ENCODE results near the gene TEX22.

TEX22 gene

DNA sequence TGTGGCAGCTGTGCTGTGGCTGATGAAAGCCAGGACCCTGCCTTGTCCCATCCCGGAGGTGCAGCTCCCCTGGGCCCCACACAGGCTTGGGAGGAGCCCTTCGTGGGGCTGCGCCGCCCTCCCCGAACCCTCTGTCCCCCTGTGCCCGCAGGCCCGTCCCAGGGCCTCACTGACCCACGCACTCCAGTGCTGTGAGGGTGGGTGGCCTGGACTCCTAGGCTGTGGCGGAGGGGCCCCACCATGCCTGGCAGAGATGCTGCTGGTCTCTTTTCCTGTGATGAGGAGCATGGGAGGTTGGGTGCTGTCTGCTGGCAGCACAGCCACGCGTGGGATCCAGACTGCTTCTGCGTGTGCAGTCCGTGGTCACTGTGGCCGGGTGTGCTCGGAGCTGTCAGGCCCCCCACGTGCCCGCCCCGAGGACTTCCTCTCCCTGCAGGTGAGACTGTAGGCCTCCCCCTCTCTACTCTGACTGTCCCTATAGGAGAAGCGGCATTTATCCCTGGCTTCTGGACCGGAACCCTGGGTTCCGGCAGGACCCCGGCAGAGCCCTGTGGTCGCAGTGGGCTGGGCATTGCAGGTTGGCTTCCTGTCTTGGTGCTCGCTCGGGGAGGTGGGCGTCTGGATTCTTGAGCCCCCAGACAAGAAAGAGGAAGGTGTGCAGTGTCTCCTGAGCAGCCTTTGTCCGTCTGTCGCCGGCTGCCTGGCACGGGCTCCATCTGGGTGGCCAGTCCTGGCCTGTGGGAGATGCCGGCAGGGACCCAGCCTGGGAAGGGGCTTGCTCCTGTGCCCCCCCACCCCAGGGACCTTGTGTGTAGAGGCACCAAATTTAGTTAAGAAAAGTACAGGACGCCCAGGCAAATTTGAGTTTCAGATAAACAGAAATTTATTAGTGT, 23.6 kb downstream of the TEX22 start:
- no peak for DNase-seq

DNA sequence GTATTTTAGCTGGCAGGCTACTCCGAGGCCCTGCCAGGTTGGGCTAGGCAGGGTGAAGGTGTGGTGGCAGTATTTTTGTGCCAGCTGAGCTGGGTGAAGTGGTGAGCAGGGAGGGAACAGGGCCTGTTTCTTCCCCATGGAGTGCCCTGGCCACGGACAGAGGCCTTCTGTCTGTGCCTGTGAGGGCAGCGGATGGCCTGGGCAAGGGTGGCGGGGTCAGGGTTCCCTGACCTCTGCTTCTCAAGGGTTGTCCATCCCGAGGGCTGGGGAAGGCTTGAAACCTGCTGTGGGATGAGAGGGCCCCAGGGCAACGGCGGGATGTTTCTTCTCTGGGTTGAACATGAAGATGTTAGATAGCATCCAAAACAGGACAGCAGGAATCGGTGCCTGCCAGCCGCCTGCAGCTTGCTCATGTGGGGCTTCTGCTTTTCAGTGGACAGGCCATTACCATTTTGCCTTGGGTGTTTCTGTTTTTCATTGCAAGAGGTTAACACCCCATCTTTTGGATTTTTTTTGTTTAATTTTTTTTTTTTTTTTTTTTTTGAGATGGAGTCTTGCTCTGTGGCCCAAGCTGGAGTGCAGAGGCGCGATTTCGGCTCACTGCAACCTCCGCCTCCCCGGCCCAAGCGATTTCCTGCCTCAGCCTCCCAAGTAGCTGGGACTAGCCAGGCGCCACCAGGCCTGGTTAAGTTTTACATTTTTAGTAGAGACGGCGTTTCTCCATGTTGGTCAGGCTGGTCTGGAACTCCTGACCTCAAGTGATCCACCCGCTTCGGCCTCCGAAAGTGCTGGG, 24.6 kb downstream of the TEX22 start:
- DNase-seq: no peak

DNA sequence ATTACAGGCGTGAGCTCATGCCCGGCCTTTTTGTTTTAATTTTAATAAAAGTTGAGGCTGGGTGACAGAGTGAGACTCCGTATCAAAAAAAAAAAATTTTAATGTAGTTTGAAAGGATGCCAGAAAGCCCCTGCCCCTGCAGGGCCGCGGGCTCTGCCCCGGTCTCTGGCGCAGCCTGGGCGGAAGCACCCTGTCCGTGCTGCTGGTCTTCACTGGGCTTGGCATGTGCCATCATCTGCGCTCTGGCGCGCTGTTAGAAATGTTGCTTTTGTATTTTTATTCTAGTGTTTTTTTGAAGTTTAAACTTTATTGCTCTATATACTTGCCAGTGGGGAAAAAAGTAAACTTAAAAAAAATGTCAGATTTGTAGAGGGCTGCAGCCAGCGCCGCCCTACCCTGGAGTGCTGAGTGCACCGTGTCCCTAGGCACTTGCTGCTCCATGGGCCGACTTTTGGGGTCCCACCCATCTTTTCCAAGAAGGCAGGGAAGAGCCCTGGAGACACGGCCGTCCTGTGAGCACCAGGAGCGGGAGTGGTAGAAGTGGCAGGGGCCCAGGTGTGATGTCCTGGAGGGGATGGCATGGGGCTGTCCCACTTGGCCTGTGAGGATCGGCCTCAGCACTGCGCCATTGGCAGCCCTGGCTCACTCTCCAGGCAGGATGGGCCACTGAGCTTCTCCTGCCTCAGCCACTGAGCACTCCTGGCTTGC, 25.3 kb downstream of the TEX22 start:
- DNase-seq: no peak

DNA sequence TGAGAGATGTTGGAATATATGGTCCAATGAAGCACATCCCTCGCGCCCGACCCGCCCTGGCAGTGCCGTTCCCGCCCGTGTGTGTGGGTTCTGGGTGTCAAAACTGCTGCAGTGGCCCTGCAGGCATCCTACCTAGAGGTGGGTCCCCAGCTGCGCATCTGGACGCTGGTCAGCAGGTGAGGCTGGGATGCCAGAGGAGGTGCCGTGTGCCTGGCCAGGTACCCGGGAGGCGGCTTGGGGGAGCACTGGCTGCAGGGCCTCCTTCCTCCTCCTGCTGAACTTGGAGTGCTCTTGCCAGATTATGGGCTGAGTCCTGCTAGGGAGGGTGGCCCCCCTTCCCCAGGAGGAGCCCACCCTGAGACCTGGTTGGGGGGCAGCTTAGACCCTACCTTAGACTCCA, 26.5 kb downstream of the TEX22 start:
- no peak for DNase-seq

DNA sequence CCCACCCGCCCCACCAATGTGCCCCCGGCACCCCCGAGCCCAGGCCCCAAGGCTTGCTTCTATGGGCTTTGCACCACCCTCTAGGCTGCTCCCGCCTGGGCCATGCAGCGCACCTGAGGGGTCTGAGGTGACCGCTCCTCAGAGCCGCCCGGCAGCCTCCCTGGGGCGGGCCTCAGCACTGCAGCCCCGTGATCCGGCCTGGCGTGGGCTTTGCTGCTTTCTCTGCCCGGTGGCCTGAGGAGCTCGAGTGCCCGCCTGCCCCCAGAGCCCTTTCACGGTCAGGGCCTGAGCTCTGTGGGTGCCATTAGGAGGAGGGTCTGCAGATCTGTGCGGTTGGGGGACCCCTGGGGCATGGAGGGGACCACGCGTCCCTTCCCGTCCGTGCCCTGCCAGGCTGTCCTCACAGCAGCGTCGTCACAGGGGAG, 27.5 kb downstream of the TEX22 start:
- no peak for DNase-seq

DNA sequence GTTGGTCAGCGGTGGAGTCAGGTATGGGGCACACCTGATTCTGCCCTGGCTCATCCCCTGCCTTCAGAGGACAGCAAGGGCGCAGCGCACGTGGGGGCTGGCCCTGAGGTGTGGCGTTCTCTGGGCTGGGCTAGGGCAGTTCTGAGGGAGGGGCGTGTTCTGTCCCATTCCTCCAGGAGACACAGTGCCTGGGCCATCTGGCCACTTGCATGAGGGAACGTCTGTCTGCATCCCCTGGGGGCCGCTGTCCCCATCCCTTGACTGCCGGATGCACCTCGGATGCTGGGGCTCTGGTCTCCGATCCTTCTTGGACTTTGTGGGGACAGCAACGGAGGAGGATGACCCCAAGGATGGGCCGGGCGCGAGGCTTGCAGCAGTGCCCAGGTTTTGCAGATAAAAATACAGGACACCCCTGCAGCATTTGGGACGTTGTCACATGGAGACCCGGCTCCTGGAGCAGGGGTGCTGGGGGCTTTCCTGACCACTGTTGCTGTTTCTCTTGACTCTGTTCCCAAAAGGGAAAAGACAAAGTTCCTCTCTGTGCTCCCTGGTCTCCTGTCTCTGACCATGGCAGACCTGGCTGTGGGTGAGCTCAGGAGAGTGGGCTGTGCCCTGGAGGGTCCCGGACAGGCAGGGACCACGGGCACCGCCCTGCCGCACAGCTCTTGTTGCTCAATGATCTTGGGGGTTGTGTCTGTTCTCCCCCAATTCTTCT, 28.2 kb downstream of the TEX22 start:
- DNase-seq: no peak

DNA sequence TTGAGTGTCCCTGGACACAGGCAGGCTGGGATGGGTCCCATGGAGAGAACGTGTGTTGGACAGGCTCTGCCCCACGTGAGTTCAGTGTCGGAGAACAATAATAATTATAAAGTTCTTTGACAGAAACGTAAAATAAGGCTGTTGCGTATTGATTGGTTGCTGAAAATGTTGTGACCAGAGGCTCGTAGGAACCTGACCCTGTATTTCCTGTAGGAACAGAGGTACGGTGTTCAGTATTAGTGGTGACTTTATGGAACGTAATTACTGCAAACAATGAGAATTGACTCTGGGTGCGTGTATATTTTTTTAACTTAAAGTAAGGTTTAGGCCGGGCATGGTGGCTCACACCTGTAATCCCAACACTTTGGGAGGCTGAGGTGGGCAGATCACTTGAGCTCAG, 29.1 kb downstream of the TEX22 start:
- DNase-seq: no peak

DNA sequence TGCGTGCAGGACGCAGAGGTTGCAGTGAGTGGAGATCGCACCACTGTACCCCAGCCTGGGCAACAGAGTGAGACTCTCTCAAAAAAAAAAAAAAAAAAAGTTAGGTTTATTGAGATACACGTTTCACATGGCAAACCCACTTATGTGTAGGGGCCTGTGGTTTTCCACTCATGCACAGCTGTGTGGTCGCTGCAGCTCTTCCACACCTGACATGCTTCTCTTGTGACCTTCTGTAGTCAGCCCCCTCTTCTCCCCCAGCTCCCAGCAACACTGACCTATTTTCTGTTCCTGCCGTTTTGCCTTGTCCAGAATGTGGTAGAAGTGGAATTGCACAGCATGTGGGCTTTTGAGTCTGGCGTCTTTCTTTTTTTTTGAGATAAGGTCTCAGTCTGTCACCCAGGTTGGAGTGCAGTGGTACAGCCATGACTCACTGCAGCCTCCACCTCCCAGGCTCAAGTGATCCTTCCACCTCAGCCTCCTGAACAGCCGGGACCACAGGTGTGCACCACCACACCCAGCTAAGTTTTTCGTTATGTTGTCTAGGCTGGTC, 29.7 kb downstream of the TEX22 start:
- no peak for DNase-seq

DNA sequence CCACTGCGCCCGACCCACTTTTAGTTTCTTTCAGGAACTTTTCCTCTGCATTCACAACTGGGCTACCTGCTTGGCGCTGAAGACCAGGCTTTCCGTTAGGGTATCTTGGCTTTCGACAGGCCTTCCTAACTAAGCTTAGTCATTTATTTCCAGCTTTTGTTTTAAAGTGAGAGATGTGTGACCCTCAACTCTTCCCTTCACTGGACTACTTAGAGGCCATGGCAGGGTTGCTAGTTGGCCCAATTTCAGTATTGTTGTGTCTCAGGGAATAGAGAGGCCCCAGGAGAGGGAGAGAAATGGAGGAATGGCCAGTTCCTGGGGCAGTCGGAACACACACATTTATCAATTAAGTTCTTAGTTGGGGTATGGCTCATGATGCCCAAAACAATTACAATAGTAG, 31.7 kb downstream of the TEX22 start:
- no peak for DNase-seq

DNA sequence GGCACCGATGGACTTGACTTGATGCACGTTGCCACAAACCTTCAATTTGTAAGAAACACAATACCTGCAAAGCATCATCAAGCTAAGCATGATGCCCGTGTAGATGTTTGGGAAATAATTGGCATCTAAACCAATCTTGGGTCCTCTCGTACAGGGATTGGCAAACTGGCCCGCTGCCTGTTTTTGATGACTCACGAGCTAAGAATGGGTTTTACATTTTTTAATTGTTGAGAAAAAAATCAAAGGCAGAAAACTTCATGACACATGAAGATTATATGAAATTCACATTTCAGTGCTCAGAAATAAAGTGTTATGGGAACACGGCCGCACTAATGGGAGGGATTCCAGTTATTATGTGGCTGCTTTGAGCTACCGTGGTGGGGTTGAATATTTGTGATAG, 32.2 kb downstream of the TEX22 start:
- peak; percentile 81 for DNase-seq

DNA sequence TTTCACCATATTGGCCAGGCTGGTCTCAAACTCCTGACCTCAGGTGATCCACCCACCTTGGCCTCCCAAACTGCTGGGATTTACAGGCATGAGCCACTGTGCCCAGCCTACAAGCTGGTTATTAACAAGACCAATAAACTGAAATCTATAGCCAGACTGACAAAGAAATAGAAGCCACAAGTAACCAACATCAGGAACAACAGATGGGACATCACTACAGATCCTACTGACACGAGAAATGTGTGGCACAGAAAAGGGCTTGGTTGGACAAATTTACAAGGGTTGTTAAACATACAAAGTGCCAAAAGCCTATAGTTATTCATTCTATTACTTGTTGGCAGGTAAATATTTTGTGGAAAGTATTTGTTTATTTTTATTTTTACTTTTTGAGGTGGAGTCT, 32.9 kb downstream of the TEX22 start:
- no peak for DNase-seq

DNA sequence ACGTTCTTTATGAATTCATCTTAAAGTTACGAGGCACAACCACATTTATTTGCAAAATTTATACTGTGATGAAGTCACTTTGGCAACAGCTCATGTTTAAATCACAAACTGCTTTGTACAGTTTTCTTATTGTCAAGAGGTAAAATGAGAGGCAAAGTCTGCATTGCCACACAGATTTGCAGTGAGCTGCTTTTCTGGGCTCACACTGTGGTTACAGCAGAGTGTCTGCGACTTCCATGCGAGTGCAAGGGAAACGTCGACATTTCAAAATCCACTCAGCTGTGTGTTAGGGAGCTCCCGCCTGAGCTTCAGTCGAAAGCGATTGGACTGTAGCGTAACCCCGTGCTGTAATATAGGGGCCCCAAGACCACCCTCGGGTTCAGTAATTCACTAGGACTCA, 34.3 kb downstream of the TEX22 start:
- DNase-seq: no peak

DNA sequence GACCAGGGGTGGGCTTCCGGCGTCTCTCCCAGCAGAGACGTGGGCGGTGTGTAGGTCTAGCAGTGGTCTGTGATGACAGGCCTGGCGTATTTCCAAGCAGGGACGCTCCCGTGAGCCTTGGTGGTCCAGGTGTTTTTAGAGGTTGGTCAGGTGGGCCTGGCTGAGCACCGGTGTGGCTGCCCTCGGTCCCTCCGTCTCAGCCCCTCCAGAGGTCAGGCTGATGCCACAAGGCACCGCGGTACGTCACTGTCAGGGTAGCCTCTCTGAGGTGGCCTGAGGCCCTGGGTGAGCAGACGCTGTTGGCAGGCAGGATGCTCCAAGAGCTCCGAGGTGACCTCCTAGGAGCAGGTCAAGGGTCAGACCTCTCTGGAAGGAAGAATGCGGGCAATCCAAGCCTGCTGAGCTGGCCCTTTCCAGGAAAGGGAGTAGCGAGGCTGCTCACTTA, 34.8 kb downstream of the TEX22 start:
- no peak for DNase-seq

DNA sequence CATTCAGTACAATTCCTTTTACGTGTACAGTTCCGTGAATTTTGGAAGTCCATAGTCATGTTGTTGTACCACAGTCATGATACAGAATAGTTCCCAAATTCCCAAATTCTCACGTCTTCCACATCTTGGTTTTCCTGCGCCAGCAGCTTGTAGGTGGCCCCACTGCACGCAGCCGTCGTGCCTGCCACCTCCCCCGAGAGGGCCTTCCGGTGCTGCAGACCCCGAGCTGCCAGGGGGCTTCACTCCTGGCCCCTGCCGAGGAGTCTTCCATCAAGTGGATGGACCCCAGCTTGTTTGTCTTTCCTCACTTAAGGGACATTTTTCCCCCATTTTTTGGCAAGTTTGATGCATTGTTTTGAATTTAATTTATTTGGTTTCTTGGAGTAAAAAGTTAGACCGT, 38.1 kb downstream of the TEX22 start:
- no peak for DNase-seq

DNA sequence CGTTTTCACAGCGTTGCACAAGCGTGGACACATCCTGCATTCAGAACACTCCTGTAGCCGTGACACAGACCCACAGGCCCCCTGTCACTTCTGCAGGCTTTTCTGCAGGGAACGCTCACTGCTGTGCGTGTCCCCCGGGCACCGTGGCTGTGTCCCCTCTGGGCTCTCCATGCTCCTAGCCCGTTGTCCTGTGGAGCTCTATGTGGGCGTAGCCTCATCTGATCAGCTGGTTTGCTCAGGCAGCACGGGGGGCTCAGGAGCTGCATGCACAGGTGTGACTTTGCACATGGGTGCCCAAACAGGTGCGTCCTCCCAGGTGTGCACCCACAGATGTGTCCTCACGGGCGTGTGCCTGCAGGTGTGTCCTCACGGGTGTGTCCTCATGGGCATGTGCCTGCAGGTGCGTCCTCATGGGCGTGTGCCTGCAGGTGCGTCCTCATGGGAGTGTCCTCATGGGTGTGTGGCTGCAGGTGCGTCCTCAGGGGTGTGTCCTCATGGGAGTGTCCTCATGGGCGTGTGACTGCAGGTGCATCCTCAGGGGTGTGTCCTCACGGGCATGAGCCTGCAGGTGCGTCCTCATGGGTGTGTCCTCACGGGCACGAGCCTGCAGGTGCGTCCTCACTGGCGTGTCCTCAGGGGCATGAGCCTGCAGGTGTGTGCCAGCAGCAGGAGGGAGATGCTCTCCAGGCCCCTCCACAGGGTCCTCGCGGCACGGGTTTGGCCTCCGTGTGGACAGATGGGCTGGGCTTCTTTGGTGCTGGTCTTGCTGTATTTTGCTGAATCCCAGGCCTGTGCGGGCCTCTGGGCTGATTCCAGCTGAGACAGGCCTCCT, 38.8 kb downstream of the TEX22 start:
- DNase-seq: no peak

DNA sequence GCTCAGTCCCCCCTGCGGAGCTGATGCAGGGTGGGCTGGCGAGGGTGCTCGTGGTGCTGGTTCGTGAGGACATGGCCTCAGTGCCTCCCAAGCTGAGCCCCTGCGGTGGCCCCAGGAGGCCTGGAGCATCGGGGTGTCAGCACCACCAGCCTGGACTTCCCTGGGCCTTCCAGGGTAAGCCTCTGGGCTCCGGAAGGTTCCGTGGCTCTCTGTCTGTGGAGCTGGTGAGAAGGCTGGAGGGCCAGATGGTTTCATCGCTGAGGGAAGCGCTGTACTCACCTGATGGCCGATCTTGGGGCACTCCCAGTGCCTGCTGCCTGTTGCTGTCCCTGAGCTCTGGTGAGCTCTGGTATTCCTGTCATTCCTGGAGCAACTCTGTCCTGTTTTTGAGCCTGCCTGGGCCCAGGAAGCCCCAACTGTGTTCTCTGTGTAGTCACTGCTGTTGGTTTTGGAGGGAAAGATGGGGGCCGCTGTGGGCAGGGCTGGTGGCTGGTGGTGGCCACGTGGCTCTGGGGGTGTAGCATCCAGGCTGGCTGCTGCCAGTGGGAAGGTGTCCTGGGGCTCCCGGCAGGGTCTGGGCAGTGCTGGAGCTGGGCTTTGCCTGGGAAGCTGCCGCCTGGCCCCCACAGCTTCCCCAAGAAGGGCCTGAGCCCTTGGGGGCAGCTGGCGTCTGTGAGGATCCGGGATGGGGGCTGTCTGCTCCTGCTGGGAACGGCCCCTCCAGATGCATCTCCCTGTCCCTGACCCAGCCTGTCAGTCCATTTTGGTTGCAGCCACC, 39.6 kb downstream of the TEX22 start:
- DNase-seq: no peak

DNA sequence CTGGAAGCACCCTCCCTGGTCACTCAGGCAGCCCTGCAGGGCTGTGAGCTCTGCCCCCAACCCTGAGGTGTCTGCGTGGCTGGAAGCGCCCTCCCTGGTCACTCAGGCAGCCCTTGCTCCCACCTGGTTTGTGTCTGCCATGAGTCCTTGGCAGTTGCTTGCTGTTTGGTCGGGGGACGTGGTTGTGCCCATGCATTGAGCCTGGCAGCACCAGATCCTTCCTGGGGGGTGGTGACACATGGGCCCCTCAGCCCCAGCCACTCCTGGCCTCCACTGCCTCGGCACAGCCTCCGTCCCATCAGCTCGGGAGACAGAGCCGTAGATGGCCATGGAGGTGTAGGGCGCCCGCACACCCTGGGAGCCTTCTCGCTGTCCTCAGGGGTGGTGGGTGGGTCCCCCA, 40.8 kb downstream of the TEX22 start:
- DNase-seq: no peak

DNA sequence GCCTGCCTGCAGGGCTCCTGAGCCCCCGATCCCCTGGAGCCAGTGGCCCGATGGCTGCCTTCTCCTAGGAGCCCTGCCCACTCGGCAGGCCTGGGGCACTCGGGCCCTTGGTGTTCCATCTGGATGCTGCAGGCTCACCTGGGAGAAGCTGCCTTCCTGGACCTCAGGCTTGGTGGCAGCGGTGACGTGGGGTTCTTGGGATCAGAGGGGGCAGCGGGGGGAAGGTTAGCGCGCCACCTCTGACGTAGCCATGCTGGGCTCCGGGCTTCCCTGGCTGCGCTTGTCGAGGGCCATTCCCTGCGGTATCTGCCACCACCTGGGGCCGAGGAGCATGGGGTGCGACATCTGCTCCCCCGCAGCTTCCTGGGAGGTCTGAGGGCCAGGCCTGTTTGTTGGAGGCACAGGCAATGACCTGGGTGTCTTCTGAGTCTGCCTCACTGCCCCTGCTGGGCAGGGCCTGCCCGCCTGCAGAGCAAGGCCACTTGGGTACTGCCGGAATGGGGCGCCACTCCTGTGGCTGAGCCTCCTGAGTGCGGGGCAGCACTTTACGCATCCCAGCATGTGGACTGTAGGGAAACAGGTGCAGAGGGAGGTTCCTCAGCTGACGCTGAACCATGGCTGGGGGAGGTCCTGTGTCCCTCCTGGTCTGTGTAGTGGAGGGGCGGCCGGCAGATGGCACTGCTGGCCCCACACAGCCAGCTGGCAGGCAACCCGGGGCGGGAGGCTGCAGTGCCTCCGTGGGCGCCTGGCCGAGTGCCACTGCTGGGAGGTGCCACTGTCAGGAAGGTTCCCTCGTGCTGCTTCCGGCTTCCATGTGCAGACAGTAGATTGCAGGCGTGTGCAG, 41.6 kb downstream of the TEX22 start:
- DNase-seq: peak; percentile 11

DNA sequence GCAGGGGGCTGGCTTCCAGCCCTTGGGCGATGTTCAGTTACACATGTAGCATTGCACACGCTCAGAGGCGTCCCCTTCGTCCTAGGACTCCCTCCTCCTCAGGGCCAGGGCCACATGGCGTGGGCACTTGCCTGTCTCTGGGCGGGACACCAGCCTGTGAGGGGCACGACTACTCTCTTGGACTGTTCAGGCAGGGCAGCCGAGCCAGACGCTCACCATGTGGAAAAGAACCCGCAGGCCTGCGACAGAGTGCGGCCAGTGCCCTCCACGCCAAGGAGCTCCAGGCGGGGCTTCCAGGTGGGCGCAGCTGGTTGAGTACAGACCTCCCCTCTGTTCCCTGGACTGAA, 42.2 kb downstream of the TEX22 start:
- no peak for DNase-seq

DNA sequence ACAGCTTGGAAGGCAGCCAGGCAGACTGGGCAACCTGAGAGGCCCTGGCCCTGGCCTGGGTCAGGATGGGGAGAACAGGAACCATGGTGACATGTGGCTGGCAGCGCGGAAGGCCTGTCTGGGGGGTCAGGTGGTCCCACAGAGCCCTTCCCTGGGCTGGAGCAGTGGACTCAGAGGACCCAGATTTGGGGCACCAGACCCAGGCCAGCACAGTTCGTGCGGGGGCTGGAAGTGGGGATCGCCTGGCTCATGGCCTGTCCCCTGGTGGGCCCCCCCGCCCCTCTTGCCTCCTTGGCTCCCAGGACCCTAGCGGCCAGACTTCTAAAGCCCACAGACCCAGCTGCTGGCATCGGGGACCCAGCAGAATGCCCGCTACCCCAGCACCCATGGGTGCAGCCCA, 42.7 kb downstream of the TEX22 start:
- no peak for DNase-seq
